T follicular helper cell (primary cell): ENCODE results near the gene MARS1.
A peak's percentile ranks its signal among the peaks of the same experiment; 100 is the strongest.

Experiments
- DNase-seq: peaks from one replicate; pipeline ENCODE4 v3.0.0-alpha.2; 2020; ENCODE audit warnings: low read depth

Gene MARS1

DNA sequence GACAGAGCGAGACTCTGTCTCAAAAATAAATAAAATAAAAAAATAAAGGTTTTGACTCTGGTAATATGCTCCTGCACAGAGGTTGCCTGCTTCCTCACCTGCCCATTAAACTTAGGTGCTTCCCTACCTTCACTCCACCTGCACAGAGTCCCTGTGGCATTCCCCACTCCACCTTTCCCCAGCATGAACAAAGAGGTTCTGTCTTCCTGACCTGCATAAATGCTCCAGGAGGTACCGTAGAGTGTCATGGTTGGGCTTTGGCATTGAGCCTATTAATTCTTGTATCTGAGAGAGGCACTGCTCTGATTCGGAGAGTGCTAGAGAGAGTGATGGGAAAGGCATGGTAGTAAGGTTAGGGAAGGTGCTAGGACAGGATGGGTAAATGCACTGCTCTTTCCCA is 14.5 kb upstream of the MARS1 start:
- DNase-seq = no peak

DNA sequence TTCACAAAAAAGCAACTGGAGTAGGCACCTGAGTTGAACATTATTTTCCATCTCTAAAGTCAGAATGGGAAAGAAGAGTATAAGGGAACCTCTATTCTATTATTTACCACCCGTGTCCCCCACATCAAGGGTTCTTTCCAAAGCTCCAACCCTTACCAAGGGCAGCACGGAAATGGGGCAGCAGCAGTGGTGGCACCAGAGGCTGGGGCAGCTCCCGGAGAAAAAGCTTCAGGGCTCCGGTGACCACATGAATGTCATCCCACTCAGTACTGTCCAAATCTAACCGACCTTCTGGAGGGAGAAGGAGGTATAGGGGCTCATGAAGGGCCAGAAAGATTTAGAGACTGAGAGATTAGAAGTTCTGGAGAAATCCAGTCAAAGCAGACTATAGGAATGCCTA is 14.0 kb upstream of the MARS1 start:
- no peak for DNase-seq

DNA sequence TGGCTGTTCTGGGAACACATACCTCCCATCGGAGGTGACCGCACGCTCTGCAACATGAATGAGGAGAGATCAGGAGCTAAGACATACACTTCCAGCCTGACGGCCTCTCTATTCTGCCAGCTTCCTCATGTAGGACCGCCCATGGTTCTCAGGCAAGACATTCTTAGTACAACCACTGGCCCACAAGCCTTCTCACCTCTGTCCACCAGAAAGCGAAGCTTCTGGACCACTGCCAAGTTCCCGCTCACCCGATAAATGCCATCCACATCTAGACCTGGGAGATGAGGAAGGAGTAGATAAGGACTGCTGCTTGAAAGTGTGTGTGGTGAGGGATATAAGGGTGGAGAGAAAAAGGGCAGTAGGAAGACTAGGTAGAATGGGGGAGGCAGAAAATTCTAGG is 13.4 kb upstream of the MARS1 start:
- DNase-seq = no peak

DNA sequence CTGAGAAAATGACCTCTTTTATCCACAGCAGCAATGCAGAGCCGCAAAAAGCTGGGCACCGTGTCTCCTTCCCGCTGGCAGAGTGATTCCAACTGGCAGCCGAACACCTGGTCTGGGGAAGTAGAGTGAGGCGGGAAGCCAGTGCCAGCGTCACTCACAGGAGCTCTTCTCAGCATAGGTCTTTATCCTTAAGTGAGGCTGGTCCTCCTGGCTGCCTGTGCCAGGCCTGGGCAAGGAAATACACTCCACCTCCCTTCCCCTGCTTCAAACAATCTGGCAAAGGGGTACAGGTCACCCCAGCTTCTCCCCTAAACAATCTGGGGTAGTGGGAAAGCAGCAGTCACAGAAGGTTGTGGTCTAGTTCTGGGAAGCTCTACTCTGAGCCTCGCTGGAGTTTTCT is 13.0 kb upstream of the MARS1 start:
- no peak for DNase-seq

DNA sequence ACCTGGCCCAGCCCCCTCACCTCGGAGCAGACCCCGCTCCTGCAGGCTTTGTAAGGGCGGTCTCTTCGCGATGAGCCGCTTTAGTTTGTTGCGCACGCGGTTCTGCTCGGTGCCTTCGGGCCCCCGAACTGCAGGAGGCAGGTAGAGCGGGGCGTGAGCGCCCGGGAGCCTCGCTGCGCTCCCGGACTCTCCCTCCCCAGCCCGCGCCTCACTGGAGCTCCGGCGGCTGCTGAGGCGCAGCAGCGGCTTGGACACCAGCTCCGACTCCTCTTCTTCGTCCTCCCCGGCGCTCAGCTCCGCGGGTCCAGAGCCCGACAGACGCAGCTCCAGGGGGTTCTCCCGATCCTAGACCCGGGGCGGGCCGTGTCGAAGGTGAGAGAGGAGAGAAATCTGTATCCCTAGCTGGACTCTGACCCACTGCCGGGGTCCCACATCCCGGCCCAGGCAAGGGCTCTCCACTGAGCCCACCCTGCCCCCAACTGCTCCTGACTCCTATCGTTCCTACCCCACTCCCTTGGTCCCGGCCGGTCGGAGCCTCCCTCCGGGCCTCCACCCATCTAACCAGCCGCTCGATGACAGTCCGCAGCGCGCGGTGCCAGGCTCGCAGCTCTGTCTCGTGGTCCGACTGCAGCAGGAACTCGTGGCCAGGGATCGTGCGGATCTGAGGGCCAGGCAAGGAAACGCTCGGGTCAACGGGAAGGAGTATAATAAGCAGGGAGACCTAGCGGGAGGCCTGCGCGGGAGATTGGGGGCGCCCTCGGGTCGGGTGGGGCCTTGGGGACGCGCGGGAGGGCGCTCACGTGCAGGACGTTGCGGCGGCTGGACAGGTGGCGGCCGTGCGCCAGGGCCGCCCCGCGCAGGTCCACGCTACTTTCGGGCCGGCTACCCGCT is 12.4 kb upstream of the MARS1 start:
- no peak for DNase-seq

DNA sequence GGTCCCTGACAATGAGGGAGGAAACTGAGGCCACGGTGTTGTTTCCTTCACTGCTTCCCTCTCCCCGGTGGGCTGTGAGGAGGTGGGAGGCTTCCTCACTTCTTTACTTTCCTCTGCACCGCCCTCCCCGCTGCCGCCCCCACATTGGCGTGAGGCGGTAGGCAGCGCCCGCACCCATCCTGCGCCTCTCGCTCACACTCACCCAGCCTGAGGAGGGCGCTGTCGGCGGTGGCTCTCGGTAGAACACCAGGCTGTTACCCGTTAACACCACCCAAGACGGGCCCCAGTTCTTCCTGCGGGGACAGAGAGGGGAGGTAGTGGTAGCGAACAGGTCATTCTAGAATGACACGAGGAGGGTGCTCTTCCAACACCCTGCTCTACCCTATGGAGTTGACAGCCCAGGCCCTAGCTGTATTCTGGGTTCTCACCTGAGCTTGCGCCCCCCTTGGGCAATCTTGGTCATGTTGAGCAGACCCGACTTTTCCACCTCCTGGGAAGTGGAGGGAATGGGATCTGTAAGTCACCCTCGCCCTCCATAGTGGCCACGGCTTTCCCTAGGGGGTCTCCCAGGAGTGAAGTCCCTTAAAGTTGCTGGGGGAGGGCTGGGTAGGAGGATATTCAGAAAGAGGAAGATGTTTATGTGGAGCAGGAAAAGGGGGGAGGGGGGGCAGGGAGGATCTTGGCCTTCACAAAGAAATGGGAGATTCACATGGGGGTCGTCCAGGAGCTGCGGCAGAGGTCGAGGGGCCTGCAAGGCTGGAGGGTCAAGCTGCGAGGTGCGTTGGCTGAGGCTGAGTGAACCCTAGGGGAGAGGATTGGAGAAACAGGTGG is 11.5 kb upstream of the MARS1 start:
- peak; percentile 41 for DNase-seq

DNA sequence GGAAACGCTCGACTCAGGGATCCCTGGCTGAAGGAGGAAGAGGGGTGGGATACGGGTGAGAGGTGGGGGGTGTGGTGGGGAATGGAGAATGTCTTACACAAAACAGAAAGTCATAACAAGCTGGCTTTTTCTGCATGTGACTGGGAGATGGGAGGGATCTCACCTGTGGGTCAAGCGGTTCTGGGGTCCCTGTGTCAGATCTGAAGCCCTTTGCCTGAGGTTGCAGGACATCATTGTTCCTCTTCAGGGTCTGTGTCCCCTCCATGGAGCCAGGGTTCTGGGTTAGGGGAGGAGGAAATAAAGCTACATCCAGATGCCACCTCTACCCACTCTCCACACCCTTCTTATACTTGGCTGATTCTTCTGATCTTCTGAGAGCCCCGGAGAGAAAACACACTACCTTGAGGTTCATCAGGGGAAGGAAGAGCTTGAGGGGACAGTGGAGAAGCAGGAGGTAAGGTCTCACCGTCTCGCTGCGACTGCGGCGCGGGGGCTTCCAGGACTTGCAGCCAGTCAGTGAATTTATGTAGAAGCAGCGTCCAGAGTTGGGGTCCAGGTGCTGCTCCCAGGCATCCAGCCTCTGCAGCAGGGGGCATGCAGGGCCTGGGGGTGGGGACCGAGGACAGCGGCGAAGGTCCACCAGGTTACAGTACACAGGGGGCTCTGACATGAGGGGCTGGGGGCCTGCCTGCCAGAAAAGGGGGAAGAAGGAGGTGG is 10.7 kb upstream of the MARS1 start:
- DNase-seq = no peak

DNA sequence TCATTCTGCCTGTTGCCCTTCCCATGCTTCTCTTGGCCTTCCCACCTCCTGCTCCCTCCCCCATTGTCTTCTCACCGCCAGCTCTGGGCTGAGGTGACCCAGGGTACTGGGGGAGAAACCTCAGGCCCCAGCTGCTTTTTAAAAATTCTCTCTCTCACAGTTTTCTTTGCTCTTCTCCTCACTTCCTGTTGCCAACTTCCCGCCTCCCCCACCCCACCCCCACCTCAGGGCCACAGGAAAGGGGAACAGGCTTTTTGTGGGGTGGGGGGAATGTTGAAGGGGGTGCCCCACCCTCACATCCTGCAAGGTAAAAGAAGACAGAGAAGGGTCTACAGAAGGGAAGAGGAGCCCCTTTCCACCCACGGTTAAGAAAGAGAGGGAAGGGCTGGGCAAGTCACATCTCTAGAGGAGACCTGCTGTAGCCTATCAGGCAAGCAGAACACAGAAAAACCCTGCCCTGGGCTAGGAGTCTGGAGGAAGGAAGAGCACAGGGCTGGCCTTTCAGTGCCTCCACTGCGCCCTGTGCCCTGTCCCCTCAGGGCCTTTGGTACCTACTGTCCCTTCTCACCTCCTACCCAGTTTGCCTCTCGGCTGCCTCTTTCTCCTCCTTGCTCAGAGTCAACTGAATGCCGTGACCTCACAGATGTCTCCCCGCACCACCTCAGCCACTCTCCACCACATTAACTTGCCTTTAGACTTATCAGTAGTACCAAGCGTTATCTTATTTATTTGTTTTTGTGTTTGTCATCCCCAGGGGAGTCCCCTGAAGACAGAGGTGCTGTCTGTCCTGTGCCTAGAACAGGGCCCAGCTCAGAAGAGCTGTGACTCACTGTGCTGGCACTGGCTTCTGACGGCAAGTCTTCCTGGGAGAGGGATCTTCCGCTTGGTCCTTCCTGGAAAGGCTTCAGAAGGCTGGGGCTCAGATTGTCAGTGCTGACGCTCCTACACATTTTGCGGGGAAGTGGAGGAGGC is 9.9 kb upstream of the MARS1 start:
- DNase-seq = peak; percentile 58

DNA sequence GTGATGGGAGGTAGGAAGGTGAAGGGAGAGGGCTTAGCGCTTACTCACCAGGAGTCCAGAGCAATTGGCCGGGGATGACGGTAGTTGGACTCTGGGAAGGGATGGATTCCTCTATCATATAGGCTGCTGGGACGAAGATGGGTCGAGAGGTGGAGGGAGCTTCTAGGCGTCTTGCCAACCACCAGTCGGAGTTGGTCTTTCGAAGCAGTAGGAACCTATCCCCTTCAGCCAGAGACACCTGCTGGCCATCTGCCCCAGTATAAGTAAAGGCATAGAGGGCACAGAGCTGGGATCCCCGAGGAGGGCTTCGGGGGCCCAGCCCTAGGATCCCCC is 8.9 kb upstream of the MARS1 start:
- DNase-seq = no peak

DNA sequence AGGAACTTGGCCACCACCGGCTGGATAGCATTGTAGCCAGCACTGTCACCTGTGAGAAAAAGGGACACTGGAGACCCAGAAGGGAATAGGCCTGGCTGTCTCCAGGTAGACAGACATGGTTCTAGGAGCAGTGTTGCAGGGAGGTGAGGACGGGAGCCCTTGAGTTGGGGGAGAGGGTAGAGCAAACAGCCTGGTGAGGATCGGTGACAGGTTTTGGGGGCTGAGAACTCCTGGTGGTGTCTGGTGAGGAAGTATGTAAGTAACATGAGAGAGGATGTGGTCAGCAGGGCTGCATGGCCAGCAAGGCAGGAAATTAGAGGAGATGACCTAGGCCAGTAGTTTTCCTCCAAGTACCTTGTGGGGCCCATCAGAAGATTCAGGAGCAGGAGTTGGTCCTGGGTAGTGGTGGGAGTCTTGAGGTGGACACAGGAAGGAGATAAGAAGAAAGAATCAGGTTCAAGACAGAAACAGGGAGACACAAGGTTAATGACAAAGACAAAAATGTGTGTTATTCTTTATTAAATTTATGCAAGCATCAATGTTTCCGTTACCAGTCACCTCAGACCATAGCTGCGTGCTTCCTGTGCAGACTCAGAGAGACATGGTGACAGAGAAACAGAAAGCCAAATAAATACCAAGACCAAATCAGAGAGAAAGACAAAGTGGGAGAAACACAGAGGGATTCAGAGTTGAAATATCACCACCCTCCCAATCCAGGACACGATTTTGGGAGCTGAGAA is 8.3 kb upstream of the MARS1 start, which contains the start of gene ARHGAP9:
TSS of gene ARHGAP9 (minus strand) at position 491 of the 740 bp plus-strand sequence. CDS start at position 31, 460 bp downstream.
- peak; percentile 61 for DNase-seq

DNA sequence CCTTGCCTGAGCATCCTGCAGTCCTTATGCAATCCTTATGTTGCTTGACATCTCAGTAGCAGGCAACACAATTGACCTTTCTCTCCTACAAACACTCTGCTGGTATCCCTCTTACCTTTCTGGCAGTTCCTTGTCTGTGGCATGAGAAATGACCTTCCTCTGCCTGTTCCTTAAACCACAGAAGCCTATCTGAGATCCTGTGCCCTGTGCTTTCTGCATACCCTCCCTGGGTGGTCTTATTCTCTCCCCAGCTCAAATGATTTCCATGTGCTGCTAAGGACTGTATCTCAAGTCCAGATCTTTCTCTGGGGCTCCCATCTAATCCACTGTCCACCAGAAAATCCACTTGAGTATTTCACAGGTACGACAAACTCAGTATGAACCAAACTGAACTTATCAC is 6.2 kb upstream of the MARS1 start:
- DNase-seq = no peak

DNA sequence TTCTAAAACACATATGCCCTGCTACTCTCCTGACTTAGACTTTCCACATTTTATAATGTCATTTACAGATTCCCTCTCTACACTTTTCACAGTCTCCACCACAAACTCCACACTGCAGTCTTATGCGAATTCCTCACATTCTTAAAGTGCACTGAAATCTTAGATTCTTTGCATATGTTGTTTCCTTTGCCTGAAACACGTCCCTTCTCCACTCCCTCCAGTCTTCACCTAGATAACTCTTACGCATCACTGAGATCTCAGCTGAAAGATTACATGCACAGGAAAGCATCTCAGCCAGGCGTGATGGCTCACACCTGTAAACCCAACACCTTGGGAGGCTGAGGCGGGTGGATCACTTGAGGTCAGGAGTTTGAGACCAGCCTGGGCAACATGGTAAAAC is 4.4 kb upstream of the MARS1 start:
- no peak for DNase-seq

DNA sequence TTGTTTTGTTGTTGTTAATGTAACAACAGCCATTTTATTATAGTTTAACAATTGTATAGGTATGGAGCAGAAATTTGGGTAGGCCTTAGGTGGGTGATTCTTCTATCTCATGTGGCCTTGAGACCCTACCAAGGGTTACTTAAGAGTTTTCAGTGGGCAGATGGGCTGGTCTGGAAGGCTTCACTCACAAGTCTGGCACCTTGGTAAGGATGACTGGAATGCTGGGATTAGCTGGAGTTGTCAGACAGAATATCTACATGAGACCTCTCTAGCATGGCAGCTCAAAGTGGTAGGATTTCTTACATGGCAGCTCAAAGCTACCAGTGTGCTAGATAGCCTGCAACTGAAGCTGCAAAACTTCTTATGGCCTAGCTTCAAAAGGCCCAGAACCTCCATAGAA is 2.2 kb upstream of the MARS1 start:
- no peak for DNase-seq

DNA sequence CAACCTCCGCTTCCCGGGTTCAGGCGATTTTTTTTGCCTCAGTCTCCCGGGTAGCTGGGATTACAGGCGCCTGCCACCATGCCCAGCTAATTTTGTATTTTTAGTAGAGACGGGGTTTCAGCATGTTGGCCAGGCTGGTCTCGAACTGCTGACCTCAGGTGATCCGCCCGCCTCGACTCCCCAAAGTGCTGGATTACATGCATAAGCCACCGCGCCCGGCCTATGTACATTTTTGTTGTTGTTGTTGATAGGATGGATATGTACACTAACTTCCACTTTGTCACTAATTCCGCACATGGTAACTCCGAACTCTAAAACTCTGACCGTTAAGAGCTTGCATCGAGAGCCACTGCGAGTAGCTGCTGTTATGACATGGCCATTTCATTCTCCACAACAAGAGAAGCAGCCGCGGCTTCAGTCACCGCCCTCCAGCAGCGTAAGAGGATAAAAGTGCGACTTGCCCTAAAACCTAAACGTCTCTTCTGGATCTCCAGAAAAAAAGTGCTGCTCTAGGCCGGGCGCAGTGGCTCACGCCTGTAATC is 742 bp upstream of the MARS1 start:
- no peak for DNase-seq

DNA sequence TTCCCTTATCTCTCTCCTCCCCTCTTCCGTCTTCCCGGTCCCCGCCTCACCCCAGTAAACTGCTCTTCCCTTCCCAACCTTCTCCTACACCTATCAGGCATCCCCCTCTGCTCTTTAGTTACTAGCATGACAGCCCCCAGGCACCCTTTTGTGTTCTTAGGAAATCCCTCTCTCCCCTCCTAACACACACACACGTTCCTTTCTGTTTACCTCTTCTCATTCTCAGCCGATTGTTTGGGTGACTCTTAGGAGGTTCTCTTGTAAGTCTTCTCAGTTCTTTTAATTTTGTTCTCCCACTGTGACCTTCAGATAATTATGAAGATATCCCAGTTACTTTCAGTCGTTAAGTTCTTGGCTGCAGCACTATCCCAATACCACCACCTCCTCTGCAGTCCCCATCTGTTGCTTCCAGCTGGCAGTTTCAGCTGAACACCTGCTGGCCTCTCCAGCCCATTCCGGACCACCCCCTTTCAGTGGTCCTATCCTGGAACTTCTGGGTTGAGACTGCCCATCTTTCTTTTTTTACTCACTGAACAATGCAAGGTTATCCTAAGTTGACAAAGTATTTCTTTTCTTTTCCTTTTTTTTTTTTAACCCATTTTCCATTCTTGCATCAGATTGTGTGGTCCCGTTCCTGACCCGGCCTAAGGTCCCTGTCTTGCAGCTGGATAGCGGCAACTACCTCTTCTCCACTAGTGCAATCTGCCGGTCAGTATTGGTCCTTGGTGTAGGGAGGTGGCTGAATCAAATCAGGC is 711 bp downstream of the MARS1 start:
- DNase-seq = no peak

DNA sequence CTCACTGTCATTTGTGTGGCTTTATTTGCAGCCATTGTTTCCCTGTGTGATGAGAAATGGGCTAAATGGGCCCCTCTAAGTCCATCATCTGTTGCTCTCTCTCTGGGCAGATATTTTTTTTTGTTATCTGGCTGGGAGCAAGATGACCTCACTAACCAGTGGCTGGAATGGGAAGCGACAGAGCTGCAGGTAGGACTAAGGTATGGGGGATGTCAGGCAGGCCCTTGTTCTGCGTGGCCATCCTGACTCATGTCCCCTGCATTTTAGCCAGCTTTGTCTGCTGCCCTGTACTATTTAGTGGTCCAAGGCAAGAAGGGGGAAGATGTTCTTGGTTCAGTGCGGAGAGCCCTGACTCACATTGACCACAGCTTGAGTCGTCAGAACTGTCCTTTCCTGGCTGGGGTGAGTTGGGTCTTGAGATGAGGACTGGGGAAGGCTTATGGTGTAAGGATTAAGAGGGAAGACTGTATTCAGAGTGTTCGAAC is 1.3 kb downstream of the MARS1 start:
- DNase-seq = no peak

DNA sequence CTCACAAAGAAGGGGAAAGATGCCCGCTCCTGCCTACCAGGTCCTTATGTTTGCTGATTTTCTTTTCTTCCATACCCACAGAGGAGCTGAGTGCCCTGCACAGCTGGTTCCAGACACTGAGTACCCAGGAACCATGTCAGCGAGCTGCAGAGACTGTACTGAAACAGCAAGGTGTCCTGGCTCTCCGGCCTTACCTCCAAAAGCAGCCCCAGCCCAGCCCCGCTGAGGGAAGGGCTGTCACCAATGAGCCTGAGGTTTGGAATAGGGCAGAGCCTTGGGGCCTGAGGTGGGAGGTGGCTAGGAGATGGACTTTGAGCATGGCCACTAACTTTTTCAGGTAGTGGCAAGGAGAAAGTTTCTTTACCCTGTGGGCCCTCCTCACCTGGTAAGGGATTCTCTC is 2.3 kb downstream of the MARS1 start:
- no peak for DNase-seq

DNA sequence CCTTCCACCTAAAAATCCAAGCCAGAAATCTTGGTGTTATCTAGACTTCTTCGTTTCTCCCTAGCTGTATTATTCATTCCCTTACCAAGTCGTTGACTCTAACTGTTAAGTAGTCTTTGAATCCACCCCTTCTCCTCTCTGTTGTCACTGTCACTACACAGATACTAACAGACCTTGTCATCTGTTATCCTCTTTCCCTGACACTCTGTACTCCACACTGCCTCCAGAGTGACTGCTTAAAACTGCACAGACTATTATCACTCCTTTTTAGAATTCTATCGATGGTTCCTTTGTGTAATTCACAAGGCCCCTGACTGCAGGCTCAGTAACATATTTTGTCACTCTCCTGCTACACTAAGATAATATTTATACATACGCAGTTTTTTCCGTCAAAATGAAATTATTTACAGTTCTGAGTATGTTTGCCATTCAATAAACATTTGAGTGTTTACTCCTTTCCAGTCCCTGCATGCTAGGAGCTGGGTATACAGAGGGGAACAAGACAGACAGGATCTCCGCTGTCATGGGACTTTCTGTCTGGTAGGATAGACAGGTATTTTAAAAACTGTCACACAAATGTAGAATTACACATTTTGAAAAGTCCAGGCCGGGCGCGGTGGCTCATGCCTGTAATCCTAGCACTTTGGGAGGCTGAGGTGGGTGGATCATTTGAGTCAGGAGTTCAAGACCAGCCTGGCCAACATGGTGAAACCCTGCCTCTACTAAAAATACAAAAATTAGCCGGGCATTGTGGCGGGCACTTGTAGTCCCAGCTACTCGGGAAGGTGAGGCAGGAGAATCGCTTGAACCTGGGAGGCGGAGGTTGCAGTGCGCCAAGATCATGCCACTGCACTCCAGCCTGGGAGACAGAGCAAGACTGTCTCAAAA is 3.8 kb downstream of the MARS1 start:
- no peak for DNase-seq
